AG04449 (cell line): ENCODE measurements around the gene FOCAD.

Source experiments
- CTCF ChIA-PET: fragments of 350-600 bp; formaldehyde crosslinking; extraction: SDS; loops from one replicate; lab custom pipeline; 2021; ENCODE audit warnings: antibody characterized with exemption; lab: Yijun Ruan, JAX
- POLR2A ChIA-PET: fragments of 400-600, 350-600 bp; formaldehyde crosslinking; extraction: SDS; loops from one replicate; lab custom pipeline; 2020; ENCODE audit warnings: antibody characterized with exemption, inconsistent platforms; lab: Yijun Ruan, JAX
- DNase-seq: peaks from one replicate; pipeline ENCODE4 v3.0.0-alpha.2; 2010; ENCODE audit warnings: low read depth, low spot score
- H3K4me3 ChIP-seq: 2 replicates; pipeline ENCODE4 v1.5.1; 2011; ENCODE audit warnings: low read depth, mild to moderate bottlenecking, control low read depth, low read length
- CTCF ChIP-seq: IDR thresholded peaks from one replicate; pipeline ENCODE4 v1.5.1; 2011; ENCODE audit warnings: mild to moderate bottlenecking, moderate library complexity, low read length, control low read depth, inconsistent platforms; ENCODE audit not compliant: insufficient read depth; ENCODE audit errors: missing control alignments

Gene FOCAD

GRCh38 chr9:20722221-20722620, 38.2 kb downstream of the FOCAD start:
- CTCF ChIA-PET, result no interaction called here
- TF ChIP-seq CTCF, result no peak
- no peak overlapping the region for H3K4me3 ChIP-seq
- POLR2A ChIA-PET, result no interaction called here
- DNase-seq, result no peak

GRCh38 chr9:20725675-20726074, 41.6 kb downstream of the FOCAD start:
- no peak for TF ChIP-seq CTCF
- ChIA-PET POLR2A (no interaction called here), CTCF (interaction anchor here (1.3 kb wide), 1 partner anchor 99 kb away, joined by 3 read pairs; no protein-coding TSS in a partner anchor)
- no peak for DNase-seq
- no peak overlapping the region for H3K4me3 ChIP-seq

GRCh38 chr9:20726144-20726543, 42.1 kb downstream of the FOCAD start:
- DNase-seq, result no peak
- no peak overlapping the region for H3K4me3 ChIP-seq
- ChIA-PET CTCF (interaction anchor here (1.3 kb wide), 1 partner anchor 99 kb away, joined by 3 read pairs; no protein-coding TSS in a partner anchor), POLR2A (no interaction called here)
- TF ChIP-seq CTCF, result no peak

GRCh38 chr9:20728493-20729220, 44.6 kb downstream of the FOCAD start:
- ChIA-PET POLR2A (no interaction called here), CTCF (no interaction called here)
- no peak for DNase-seq
- no peak for TF ChIP-seq CTCF
- no peak overlapping the region for H3K4me3 ChIP-seq

- no peak overlapping the region for H3K4me3 ChIP-seq
- ChIA-PET CTCF (no interaction called here), POLR2A (no interaction called here)
- DNase-seq, result no peak
- no peak for TF ChIP-seq CTCF
These were observed 45.5 kb downstream of the FOCAD start for GRCh38 chr9:20729523-20729922.

- POLR2A ChIA-PET, result no interaction called here
These were observed 48.1 kb downstream of the FOCAD start for GRCh38 chr9:20732118-20732517.

More at GRCh38 chr9:20732118-20732517, 48.1 kb downstream of the FOCAD start:
- peak; percentile 24 for DNase-seq
- no peak overlapping the region for H3K4me3 ChIP-seq
- CTCF ChIA-PET, result no interaction called here
- no peak for TF ChIP-seq CTCF
